ENCODE measurements around the gene MEDAG.

Gene MEDAG

GRCh38 chr13:30880151-30880855, 25.8 kb upstream of the MEDAG start:
- DNase-seq (ENCODE audit: low read depth in 1 of 2, low spot score in 1 of 2), result no peak
- in situ Hi-C loops (cut with HindIII; ENCODE audit: low pct_unique_long_range_greater_than_20kb, low sequenced_read_pairs), result no loop called here
- TF ChIP-seq JUND (IDR thresholded peaks at IDR 0.05; ENCODE audit: low read depth), result no peak

- DNase-seq (ENCODE audit: low read depth in 1 of 2, low spot score in 1 of 2), result no peak
- in situ Hi-C loops (cut with HindIII; ENCODE audit: low pct_unique_long_range_greater_than_20kb, low sequenced_read_pairs), result no loop called here
Observed at GRCh38 chr13:30880856-30881155, 25.3 kb upstream of the MEDAG start.

GRCh38 chr13:30881191-30881651, 24.9 kb upstream of the MEDAG start:
- in situ Hi-C loops (cut with HindIII; ENCODE audit: low pct_unique_long_range_greater_than_20kb, low sequenced_read_pairs), result no loop called here
- no peak for TF ChIP-seq JUND (IDR thresholded peaks at IDR 0.05; ENCODE audit: low read depth)
- no peak for DNase-seq (ENCODE audit: low read depth in 1 of 2, low spot score in 1 of 2)

More at GRCh38 chr13:30880856-30881155, 25.3 kb upstream of the MEDAG start:
- TF ChIP-seq JUND (IDR thresholded peaks at IDR 0.05; ENCODE audit: low read depth), result no peak

- DNase-seq (ENCODE audit: low read depth in 1 of 2, low spot score in 1 of 2), result no peak
- in situ Hi-C loops (cut with HindIII; ENCODE audit: low pct_unique_long_range_greater_than_20kb, low sequenced_read_pairs), result no loop called here
- no peak for TF ChIP-seq JUND (IDR thresholded peaks at IDR 0.05; ENCODE audit: low read depth)
Observed at GRCh38 chr13:30882026-30882850, 23.8 kb upstream of the MEDAG start.

GRCh38 chr13:30882996-30883766, 22.9 kb upstream of the MEDAG start:
- in situ Hi-C loops (cut with HindIII; ENCODE audit: low pct_unique_long_range_greater_than_20kb, low sequenced_read_pairs), result no loop called here
- TF ChIP-seq JUND (IDR thresholded peaks at IDR 0.05; ENCODE audit: low read depth), result no peak
- DNase-seq (ENCODE audit: low read depth in 1 of 2, low spot score in 1 of 2), result no peak

- in situ Hi-C loops (cut with HindIII; ENCODE audit: low pct_unique_long_range_greater_than_20kb, low sequenced_read_pairs), result no loop called here
- TF ChIP-seq JUND (IDR thresholded peaks at IDR 0.05; ENCODE audit: low read depth), result no peak
- peak in 1 of 2 experiments; percentile 45 for DNase-seq (ENCODE audit: low read depth in 1 of 2, low spot score in 1 of 2)
Observed at GRCh38 chr13:30884543-30884942, 21.5 kb upstream of the MEDAG start.

- no peak for DNase-seq (ENCODE audit: low read depth in 1 of 2, low spot score in 1 of 2)
- no peak for TF ChIP-seq JUND (IDR thresholded peaks at IDR 0.05; ENCODE audit: low read depth)
- in situ Hi-C loops (cut with HindIII; ENCODE audit: low pct_unique_long_range_greater_than_20kb, low sequenced_read_pairs), result no loop called here
Observed at GRCh38 chr13:30889196-30889690, 16.8 kb upstream of the MEDAG start.

GRCh38 chr13:30892966-30893365, 13.1 kb upstream of the MEDAG start:
- no peak for TF ChIP-seq JUND (IDR thresholded peaks at IDR 0.05; ENCODE audit: low read depth)
- in situ Hi-C loops (cut with HindIII; ENCODE audit: low pct_unique_long_range_greater_than_20kb, low sequenced_read_pairs), result no loop called here
- peak in 1 of 2 experiments; percentile 22 for DNase-seq (ENCODE audit: low read depth in 1 of 2, low spot score in 1 of 2)

GRCh38 chr13:30895773-30896172, 10.3 kb upstream of the MEDAG start:
- in situ Hi-C loops (cut with HindIII; ENCODE audit: low pct_unique_long_range_greater_than_20kb, low sequenced_read_pairs), result no loop called here
- DNase-seq (ENCODE audit: low read depth in 1 of 2, low spot score in 1 of 2), result no peak
- no peak for TF ChIP-seq JUND (IDR thresholded peaks at IDR 0.05; ENCODE audit: low read depth)

- DNase-seq (ENCODE audit: low read depth in 1 of 2, low spot score in 1 of 2), result no peak
- in situ Hi-C loops (cut with HindIII; ENCODE audit: low pct_unique_long_range_greater_than_20kb, low sequenced_read_pairs), result no loop called here
- no peak for TF ChIP-seq JUND (IDR thresholded peaks at IDR 0.05; ENCODE audit: low read depth)
Observed at GRCh38 chr13:30898070-30898469, 8.0 kb upstream of the MEDAG start.

GRCh38 chr13:30898678-30899241, 7.3 kb upstream of the MEDAG start:
- no peak for DNase-seq (ENCODE audit: low read depth in 1 of 2, low spot score in 1 of 2)
- in situ Hi-C loops (cut with HindIII; ENCODE audit: low pct_unique_long_range_greater_than_20kb, low sequenced_read_pairs), result no loop called here
- TF ChIP-seq JUND (IDR thresholded peaks at IDR 0.05; ENCODE audit: low read depth), result no peak

- DNase-seq (ENCODE audit: low read depth in 1 of 2, low spot score in 1 of 2), result no peak
- in situ Hi-C loops (cut with HindIII; ENCODE audit: low pct_unique_long_range_greater_than_20kb, low sequenced_read_pairs), result no loop called here
- no peak for TF ChIP-seq JUND (IDR thresholded peaks at IDR 0.05; ENCODE audit: low read depth)
Observed at GRCh38 chr13:30900436-30900835, 5.6 kb upstream of the MEDAG start.

All from T47D (cell line).